HepG2 (cell line): ENCODE measurements around the gene NOS1AP. TPM values are rescaled to one million over a fixed set of nuclear protein-coding genes. Genes with fewer than 3 reads are reported as not detected.

ENCODE experiments used
- CEBPG ChIP-seq: IDR thresholded peaks from 2 replicates; pipeline ENCODE4 v1.6.1; 2016
- HMG20A ChIP-seq: IDR thresholded peaks from 2 replicates; pipeline ENCODE4 v1.6.1; 2016; ENCODE audit warnings: borderline replicate concordance
- MAFF ChIP-seq: IDR thresholded peaks from 2 replicates; pipeline ENCODE4 v1.6.1; 2011; ENCODE audit warnings: low read depth, low read length, improper control_type of control experiment
- SATB2 ChIP-seq: sonication (generic); formaldehyde crosslinking; IDR thresholded peaks from 2 replicates; pipeline ENCODE4 v1.5.0; 2020; ENCODE audit warnings: missing genetic modification reagents
- SMARCC2 ChIP-seq: fragments of 450-650 bp; IDR thresholded peaks from 2 replicates; pipeline ENCODE4 v1.6.1; 2017; ENCODE audit warnings: antibody characterized with exemption, mild to moderate bottlenecking
- TP53 ChIP-seq: sonication (generic); formaldehyde crosslinking; conservative IDR thresholded peaks from 2 replicates; pipeline ENCODE4 v1.4.0; 2020; ENCODE audit warnings: missing genetic modification reagents
- ZNF256 ChIP-seq: sonication (generic); formaldehyde crosslinking; conservative IDR thresholded peaks from 2 replicates; pipeline ENCODE4 v1.4.0; 2020; ENCODE audit warnings: missing genetic modification reagents
- ZNF761 ChIP-seq: sonication (generic); formaldehyde crosslinking; conservative IDR thresholded peaks from 2 replicates; pipeline ENCODE4 v1.4.0; 2020; ENCODE audit warnings: mild to moderate bottlenecking, missing genetic modification reagents
- ZNF766 ChIP-seq: sonication (generic); formaldehyde crosslinking; IDR thresholded peaks from 2 replicates; pipeline ENCODE4 v1.5.0; 2020; ENCODE audit warnings: missing genetic modification reagents, borderline replicate concordance
- ZZZ3 ChIP-seq: sonication (generic); formaldehyde crosslinking; IDR thresholded peaks from 2 replicates; pipeline ENCODE4 v1.4.0; 2020; ENCODE audit warnings: missing genetic modification reagents, mild to moderate bottlenecking, borderline replicate concordance
- polyA plus RNA-seq, 8 experiments: library from polyadenylated mRNA; depleted of rRNA in 3 of 8; stranded (reverse) in 7 of 8; unstranded in 1 of 8; fragments of >200 nt; fragmentation: Illumina TruSeq in 4 of 8; extraction: Trizol in 4 of 8; gene quantifications; 2 replicates each; pipeline versions ENCODE4 v1.2.1 to v1.2.3, GENCODE V29; 2011 to 2016; ENCODE audit warnings: low read depth in 4 of 8, missing spikeins in 1 of 8, mixed read lengths in 1 of 8; ENCODE audit not compliant: insufficient read depth in 1 of 8
- total RNA-seq, 5 experiments: library from RNA; depleted of rRNA; stranded (reverse); fragments of >200 nt; fragmentation: Illumina TruSeq; extraction: Trizol; gene quantifications; 2 replicates each; pipeline ENCODE4 v1.2.3, GENCODE V29; 2016; ENCODE audit warnings: low read depth in 1 of 5
- TF ChIP-seq, protein P1 (sequence below): sonication (generic); formaldehyde crosslinking; IDR thresholded peaks from 2 replicates; pipeline ENCODE4 v1.4.0; 2020; ENCODE audit warnings: mild to moderate bottlenecking, missing genetic modification reagents
- TF ChIP-seq, protein P2 (sequence below): sonication (generic); formaldehyde crosslinking; IDR thresholded peaks from 2 replicates; pipeline ENCODE4 v1.5.0; 2020; ENCODE audit warnings: missing genetic modification reagents
- TF ChIP-seq, protein P3 (sequence below), 2 experiments: fragments of 450-650 bp in 1 of 2; sonication (generic) in 1 of 2; formaldehyde crosslinking in 1 of 2; IDR thresholded peaks; 2 replicates each; pipeline versions ENCODE4 v1.6.1 to v1.8.0; 2016 to 2022; ENCODE audit warnings: antibody characterized with exemption in 1 of 2, mild to moderate bottlenecking in 1 of 2, missing genetic modification reagents in 1 of 2
- TF ChIP-seq, protein P4 (sequence below): sonication (generic); formaldehyde crosslinking; IDR thresholded peaks from 2 replicates; pipeline ENCODE4 v1.4.0; 2020; ENCODE audit warnings: missing genetic modification reagents
- TF ChIP-seq, protein P5 (sequence below): sonication (generic); formaldehyde crosslinking; IDR thresholded peaks from 2 replicates; pipeline ENCODE4 v1.8.1; 2023; ENCODE audit warnings: mild to moderate bottlenecking, missing genetic modification reagents

NOS1AP gene
- total and polyA plus RNA-seq, 2 of the 13 experiments (the other 11 are each of a cell fraction or from before 2014, with no cell fraction given), result 2.0 to 3.3 TPM

DNA sequence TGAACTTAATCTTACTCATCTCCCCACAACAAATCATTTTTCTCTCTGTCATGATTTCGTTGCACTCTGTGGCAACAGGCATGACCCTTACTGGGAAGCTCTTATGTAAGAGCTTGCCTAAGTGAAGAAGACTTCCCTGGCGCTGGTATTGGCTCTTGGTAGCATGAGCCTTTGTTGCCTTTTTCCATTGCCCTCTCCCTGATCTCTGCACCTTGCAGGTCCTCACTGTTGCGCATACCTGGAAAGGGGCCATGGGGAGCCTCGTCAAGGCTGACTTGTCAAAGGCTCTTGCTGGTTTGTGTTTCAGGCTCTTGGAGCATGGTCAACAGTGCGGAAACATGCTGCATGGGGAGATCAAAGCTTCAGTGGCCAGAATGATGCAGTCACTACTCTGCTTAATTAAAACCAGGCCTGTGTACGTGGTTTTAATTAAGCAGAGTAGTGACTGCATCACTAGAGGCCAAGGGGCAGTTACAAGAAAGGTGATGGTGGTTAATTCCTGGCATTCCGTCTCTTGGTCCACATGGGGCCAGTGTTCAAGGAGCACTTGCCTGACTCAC lies 165.8 kb downstream of the NOS1AP start (continued):
- TF ChIP-seq, protein P1, sequence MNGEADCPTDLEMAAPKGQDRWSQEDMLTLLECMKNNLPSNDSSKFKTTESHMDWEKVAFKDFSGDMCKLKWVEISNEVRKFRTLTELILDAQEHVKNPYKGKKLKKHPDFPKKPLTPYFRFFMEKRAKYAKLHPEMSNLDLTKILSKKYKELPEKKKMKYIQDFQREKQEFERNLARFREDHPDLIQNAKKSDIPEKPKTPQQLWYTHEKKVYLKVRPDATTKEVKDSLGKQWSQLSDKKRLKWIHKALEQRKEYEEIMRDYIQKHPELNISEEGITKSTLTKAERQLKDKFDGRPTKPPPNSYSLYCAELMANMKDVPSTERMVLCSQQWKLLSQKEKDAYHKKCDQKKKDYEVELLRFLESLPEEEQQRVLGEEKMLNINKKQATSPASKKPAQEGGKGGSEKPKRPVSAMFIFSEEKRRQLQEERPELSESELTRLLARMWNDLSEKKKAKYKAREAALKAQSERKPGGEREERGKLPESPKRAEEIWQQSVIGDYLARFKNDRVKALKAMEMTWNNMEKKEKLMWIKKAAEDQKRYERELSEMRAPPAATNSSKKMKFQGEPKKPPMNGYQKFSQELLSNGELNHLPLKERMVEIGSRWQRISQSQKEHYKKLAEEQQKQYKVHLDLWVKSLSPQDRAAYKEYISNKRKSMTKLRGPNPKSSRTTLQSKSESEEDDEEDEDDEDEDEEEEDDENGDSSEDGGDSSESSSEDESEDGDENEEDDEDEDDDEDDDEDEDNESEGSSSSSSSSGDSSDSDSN (CRISPR knock-in tag), result no peak
- 0 out of 2 replicates have a peak, but pooled peaks have one; percentile 47 for TF ChIP-seq ZNF766 (CRISPR knock-in tag)
- TF ChIP-seq, protein P2, sequence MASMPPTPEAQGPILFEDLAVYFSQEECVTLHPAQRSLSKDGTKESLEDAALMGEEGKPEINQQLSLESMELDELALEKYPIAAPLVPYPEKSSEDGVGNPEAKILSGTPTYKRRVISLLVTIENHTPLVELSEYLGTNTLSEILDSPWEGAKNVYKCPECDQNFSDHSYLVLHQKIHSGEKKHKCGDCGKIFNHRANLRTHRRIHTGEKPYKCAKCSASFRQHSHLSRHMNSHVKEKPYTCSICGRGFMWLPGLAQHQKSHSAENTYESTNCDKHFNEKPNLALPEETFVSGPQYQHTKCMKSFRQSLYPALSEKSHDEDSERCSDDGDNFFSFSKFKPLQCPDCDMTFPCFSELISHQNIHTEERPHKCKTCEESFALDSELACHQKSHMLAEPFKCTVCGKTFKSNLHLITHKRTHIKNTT (CRISPR knock-in tag), result no peak
- no peak for TF ChIP-seq SMARCC2
- TF ChIP-seq MAFF, result no peak
- no peak for TF ChIP-seq ZZZ3 (CRISPR knock-in tag)
- TF ChIP-seq ZNF761 (CRISPR knock-in tag), result no peak
- TF ChIP-seq, protein P3, sequence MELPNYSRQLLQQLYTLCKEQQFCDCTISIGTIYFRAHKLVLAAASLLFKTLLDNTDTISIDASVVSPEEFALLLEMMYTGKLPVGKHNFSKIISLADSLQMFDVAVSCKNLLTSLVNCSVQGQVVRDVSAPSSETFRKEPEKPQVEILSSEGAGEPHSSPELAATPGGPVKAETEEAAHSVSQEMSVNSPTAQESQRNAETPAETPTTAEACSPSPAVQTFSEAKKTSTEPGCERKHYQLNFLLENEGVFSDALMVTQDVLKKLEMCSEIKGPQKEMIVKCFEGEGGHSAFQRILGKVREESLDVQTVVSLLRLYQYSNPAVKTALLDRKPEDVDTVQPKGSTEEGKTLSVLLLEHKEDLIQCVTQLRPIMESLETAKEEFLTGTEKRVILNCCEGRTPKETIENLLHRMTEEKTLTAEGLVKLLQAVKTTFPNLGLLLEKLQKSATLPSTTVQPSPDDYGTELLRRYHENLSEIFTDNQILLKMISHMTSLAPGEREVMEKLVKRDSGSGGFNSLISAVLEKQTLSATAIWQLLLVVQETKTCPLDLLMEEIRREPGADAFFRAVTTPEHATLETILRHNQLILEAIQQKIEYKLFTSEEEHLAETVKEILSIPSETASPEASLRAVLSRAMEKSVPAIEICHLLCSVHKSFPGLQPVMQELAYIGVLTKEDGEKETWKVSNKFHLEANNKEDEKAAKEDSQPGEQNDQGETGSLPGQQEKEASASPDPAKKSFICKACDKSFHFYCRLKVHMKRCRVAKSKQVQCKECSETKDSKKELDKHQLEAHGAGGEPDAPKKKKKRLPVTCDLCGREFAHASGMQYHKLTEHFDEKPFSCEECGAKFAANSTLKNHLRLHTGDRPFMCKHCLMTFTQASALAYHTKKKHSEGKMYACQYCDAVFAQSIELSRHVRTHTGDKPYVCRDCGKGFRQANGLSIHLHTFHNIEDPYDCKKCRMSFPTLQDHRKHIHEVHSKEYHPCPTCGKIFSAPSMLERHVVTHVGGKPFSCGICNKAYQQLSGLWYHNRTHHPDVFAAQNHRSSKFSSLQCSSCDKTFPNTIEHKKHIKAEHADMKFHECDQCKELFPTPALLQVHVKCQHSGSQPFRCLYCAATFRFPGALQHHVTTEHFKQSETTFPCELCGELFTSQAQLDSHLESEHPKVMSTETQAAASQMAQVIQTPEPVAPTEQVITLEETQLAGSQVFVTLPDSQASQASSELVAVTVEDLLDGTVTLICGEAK (IDR thresholded peaks at IDR 0.05), result no peak
- TF ChIP-seq, protein P3 (CRISPR knock-in tag; IDR thresholded peaks at IDR 0.05), result no peak
- TF ChIP-seq, protein P4, sequence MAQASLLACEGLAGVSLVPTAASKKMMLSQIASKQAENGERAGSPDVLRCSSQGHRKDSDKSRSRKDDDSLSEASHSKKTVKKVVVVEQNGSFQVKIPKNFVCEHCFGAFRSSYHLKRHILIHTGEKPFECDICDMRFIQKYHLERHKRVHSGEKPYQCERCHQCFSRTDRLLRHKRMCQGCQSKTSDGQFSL, result no peak
- peak; percentile 86 for TF ChIP-seq CEBPG (CRISPR knock-in tag)
- no peak for TF ChIP-seq ZNF256 (CRISPR knock-in tag)
- TF ChIP-seq TP53 (CRISPR knock-in tag), result 0 out of 2 replicates have a peak, but pooled peaks have one; percentile 72
- TF ChIP-seq, protein P5, sequence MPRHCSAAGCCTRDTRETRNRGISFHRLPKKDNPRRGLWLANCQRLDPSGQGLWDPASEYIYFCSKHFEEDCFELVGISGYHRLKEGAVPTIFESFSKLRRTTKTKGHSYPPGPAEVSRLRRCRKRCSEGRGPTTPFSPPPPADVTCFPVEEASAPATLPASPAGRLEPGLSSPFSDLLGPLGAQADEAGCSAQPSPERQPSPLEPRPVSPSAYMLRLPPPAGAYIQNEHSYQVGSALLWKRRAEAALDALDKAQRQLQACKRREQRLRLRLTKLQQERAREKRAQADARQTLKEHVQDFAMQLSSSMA (CRISPR knock-in tag), result no peak
- TF ChIP-seq SATB2 (CRISPR knock-in tag), result no peak
- peak; percentile 91 for TF ChIP-seq HMG20A (CRISPR knock-in tag)
